HG03196 (cell line): ENCODE measurements around the gene MIF.
"Not testable (repeated sequence)": the region's sequence is repeated elsewhere in the genome, so short reads cannot be mapped to it uniquely, and the experiment has no call there.

Source experiments
- ATAC-seq: cut with Tn5 transposase; IDR thresholded peaks from one replicate; pipeline ENCODE4 v1.9.1; 2021; ENCODE audit not compliant: unreplicated experiment

MIF gene

GRCh38 chr22:23893945-23894709, at the start of gene MIF:
MIF (plus strand) TSS chr22:23894383; CDS start chr22:23894475, 92 bp downstream.
- peak; percentile 79 for ATAC-seq

GRCh38 chr22:23844739-23845202, 49.4 kb upstream of the MIF start:
- no peak for ATAC-seq

GRCh38 chr22:23845265-23846080, 48.7 kb upstream of the MIF start:
- no peak for ATAC-seq

GRCh38 chr22:23846081-23846469, 48.1 kb upstream of the MIF start:
- ATAC-seq = no peak

GRCh38 chr22:23847310-23847920, 46.8 kb upstream of the MIF start:
- no peak for ATAC-seq

- ATAC-seq = no peak
Observed at GRCh38 chr22:23847991-23848864, 46.0 kb upstream of the MIF start.

- no peak for ATAC-seq
Observed at GRCh38 chr22:23849009-23850006, 44.9 kb upstream of the MIF start.

GRCh38 chr22:23850136-23850611, 44.0 kb upstream of the MIF start:
- no peak for ATAC-seq

GRCh38 chr22:23856721-23857605, 37.2 kb upstream of the MIF start:
- ATAC-seq = peak; percentile 32

- peak; percentile 87 for ATAC-seq
Observed at GRCh38 chr22:23857606-23858483, 36.3 kb upstream of the MIF start, which contains the start of gene SLC2A11. SLC2A11 (plus strand) TSS chr22:23857875; CDS start chr22:23858000, 125 bp downstream.

- no peak for ATAC-seq
Observed at GRCh38 chr22:23858484-23858815, 35.7 kb upstream of the MIF start.

GRCh38 chr22:23859201-23859600, 35.0 kb upstream of the MIF start:
- no peak for ATAC-seq

- not testable (repeated sequence) for ATAC-seq
Observed at GRCh38 chr22:23860187-23860586, 34.0 kb upstream of the MIF start.

- ATAC-seq = no peak
Observed at GRCh38 chr22:23862103-23862502, 32.1 kb upstream of the MIF start.

GRCh38 chr22:23864499-23865154, 29.6 kb upstream of the MIF start:
- ATAC-seq = not testable (repeated sequence)

GRCh38 chr22:23868580-23868979, 25.6 kb upstream of the MIF start:
- no peak for ATAC-seq

GRCh38 chr22:23874871-23875270, 19.3 kb upstream of the MIF start:
- no peak for ATAC-seq
